T-helper 2 cell treated with Interferon-gamma antibody and Interleukin-4, amounts not matched to agents 5 μg/mL and 100 μg/mL, for 36 hours (primary cell): Measurements from ENCODE around the gene SMC4.

Experiments used
- DNase-seq: peaks from one replicate; pipeline ENCODE4 v3.0.0; 2021; ENCODE audit warnings: low spot score
- H3K27ac Mint-ChIP-seq: one replicate; pipeline ENCODE4 v1.8.0; 2021; ENCODE audit warnings: mild to moderate bottlenecking, mixed read lengths
- H3K27me3 Mint-ChIP-seq: one replicate; pipeline ENCODE4 v1.8.0; 2021; ENCODE audit warnings: low read depth, mixed read lengths
- H3K36me3 Mint-ChIP-seq: one replicate; pipeline ENCODE4 v1.8.0; 2021; ENCODE audit warnings: low read depth, mixed read lengths
- H3K4me1 Mint-ChIP-seq: one replicate; pipeline ENCODE4 v1.8.0; 2021; ENCODE audit warnings: low read depth, mixed read lengths
- H3K4me3 Mint-ChIP-seq: one replicate; pipeline ENCODE4 v1.8.0; 2022; ENCODE audit warnings: mild to moderate bottlenecking, moderate library complexity, mixed read lengths
- H3K9me3 Mint-ChIP-seq: one replicate; pipeline ENCODE4 v1.8.0; 2021; ENCODE audit warnings: mixed read lengths

The SMC4 gene

DNA sequence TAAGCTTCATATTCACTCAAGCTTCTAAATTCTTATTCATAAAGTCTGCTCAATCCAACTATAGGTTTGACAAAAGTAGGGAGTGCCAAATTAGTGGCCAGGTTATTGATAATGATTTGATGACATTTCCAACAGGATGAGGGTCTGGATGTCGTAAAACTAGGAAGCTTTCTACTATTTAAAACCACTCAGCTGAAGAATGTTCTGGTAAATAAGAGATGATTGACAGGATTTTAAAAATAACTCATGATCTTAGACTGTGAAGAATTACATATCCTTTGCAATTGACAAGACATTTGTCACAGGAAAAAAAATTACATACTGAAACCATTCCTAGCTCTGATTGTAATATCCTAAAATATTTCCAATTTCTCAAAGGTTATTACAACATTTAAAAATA is 65.5 kb downstream of the SMC4 start:
- Mint-ChIP-seq H3K36me3 (no peaks in the 10 kb centered on the region), H3K27me3 (peaks cover 46% of the 10 kb centered on the region), H3K4me3 (no peak overlapping the region), H3K4me1 (no peaks in the 10 kb centered on the region), H3K9me3 (peaks cover 7% of the 10 kb centered on the region), H3K27ac (no peak overlapping the region)
- no peak for DNase-seq

DNA sequence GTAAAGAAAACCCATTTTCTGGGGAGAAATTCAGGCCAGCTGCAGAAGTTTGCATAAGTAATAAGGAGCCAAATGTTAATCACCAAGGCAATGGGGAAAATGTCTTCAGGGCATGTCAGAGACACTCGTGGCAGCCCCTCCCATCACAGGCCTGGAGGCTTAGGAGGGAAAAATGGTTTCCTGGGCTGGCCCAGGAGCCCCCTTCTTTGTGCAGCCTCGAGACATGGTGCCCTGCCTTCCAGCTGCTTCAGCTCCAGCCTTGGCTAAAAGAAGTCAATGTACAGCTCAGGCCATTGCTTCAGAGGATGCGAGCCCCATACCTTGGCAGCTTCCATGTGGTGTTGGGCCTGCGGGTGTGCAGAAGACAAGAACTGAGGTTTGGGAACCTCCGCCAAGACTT is 70.7 kb downstream of the SMC4 start:
- no peak overlapping the region for H3K27ac Mint-ChIP-seq
- H3K4me3 Mint-ChIP-seq: no peak overlapping the region

DNA sequence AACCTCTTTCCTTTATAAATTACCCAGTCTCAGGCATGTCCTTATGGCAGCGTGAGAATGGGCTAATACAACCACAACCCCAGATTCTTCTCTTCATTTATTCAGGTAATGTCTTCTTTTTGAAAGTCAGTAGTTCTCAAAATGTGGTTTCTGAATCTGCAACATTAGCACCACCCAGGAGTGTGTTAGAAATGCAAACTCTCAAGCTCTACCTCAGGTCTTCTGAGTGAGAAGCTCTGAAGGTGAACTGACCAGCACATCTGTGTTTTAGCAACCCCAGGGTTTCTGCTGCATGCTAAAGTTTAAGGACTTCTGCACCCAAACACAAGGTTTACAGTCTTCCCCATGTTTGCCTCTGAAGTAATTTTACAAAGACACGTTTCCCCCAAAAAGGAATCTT is 72.4 kb downstream of the SMC4 start:
- Mint-ChIP-seq H3K36me3 (no peaks in the 10 kb centered on the region), H3K27ac (no peak overlapping the region)
- no peak for DNase-seq

More for the DNA sequence above, 70.7 kb downstream of the SMC4 start:
- DNase-seq: no peak
- no peaks in the 10 kb centered on the region for H3K4me1 Mint-ChIP-seq
- H3K9me3 Mint-ChIP-seq: peaks cover 8% of the 10 kb centered on the region
- peaks cover 20% of the 10 kb centered on the region for H3K27me3 Mint-ChIP-seq
- H3K36me3 Mint-ChIP-seq: no peaks in the 10 kb centered on the region

DNA sequence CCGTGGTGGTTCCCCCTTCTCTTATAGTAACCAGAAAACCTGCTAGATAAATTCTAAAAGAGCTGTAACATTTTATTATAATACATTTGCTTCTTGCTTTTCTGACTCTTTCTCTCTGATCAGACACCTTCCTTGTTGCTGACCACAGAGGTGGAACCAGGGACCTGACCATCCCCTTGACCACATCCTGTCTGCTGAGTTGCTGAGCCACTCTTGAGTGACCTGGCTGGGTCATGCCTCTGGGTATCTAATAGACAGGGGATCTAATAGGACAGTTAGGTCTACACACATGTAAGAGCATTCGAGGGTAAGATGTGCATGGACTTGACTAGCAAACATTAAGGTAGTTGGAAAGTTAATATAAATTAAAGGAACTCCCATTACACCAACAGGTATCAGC is 72.9 kb downstream of the SMC4 start:
- no peak for DNase-seq
- Mint-ChIP-seq H3K27ac (no peak overlapping the region), H3K9me3 (peaks cover 8% of the 10 kb centered on the region), H3K4me3 (no peak overlapping the region), H3K36me3 (no peaks in the 10 kb centered on the region), H3K27me3 (peaks cover 7% of the 10 kb centered on the region), H3K4me1 (no peaks in the 10 kb centered on the region)

More for the DNA sequence above, 72.4 kb downstream of the SMC4 start:
- peaks cover 8% of the 10 kb centered on the region for H3K9me3 Mint-ChIP-seq
- H3K4me1 Mint-ChIP-seq: no peaks in the 10 kb centered on the region
- H3K27me3 Mint-ChIP-seq: peaks cover 11% of the 10 kb centered on the region
- H3K4me3 Mint-ChIP-seq: no peak overlapping the region

DNA sequence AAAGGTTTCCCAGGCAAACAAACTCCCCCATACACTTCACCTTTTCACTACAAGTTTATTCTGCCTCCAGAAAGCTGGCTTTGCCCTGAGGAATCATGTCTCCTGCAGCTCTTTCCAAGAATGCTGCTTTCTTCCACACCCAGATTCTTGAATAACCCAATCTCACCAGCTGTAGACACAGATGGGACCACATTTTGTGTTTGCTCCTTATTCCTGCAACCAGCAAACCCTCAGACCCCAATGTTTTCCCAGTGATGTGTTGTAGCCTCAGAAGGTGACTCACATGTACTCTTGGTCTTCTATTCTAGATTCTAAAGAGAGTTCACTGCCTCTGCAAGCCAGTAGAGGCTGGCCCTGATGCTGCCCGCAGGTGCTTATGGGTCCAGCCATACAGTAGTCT is 73.8 kb downstream of the SMC4 start:
- DNase-seq: no peak
- H3K36me3 Mint-ChIP-seq: no peaks in the 10 kb centered on the region
- peaks cover 8% of the 10 kb centered on the region for H3K9me3 Mint-ChIP-seq
- no peaks in the 10 kb centered on the region for H3K4me1 Mint-ChIP-seq
- no peak overlapping the region for H3K27ac Mint-ChIP-seq
- peaks cover 7% of the 10 kb centered on the region for H3K27me3 Mint-ChIP-seq
- H3K4me3 Mint-ChIP-seq: no peak overlapping the region

DNA sequence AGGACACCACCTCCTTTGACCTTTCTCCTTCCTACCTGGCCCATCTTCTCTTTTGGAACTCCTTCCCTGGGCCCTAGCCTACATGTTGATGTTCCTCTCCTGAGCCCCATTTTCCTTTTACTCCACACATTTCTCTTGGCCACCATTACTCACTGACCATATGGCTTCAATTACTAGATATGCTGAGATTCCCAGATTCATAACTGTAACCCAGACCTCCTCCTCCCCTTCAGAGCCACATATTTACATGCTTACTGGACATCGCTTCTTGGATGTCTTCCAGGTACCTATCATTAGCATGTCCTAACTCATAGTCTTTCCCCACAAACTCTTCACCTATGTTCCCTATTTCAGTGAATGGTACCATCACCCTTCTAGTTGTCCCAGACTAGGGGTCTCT is 74.5 kb downstream of the SMC4 start:
- Mint-ChIP-seq H3K4me1 (no peaks in the 10 kb centered on the region), H3K4me3 (no peak overlapping the region)
- no peak for DNase-seq

DNA sequence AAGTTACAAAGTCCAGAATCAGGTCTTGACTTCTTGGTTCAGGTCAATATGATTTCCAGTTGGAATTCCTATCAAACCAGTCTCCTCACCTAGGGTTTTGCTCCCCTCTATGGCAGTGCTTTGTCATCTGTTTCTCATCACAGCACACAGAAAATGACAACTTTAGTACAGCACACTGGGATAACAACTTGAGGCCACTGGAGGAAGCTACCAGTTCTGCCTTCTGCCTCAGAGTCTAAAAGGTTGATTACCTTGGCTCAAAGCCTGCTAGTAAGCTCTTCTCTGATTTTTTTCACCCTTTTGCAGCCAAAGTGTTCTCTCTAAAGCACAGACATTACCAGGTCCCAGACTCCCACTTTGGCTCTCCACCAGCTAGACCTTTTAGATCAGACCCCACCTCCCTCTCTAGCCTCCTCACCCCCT is 75.0 kb downstream of the SMC4 start:
- H3K4me1 Mint-ChIP-seq: no peaks in the 10 kb centered on the region
- no peaks in the 10 kb centered on the region for H3K36me3 Mint-ChIP-seq
- H3K27me3 Mint-ChIP-seq: peaks cover 7% of the 10 kb centered on the region
- H3K27ac Mint-ChIP-seq: no peak overlapping the region
- DNase-seq: no peak
- H3K4me3 Mint-ChIP-seq: no peak overlapping the region
- peaks cover 6% of the 10 kb centered on the region for H3K9me3 Mint-ChIP-seq

More for the DNA sequence above, 74.5 kb downstream of the SMC4 start:
- Mint-ChIP-seq H3K27me3 (peaks cover 7% of the 10 kb centered on the region), H3K27ac (no peak overlapping the region), H3K36me3 (no peaks in the 10 kb centered on the region), H3K9me3 (peaks cover 8% of the 10 kb centered on the region)

DNA sequence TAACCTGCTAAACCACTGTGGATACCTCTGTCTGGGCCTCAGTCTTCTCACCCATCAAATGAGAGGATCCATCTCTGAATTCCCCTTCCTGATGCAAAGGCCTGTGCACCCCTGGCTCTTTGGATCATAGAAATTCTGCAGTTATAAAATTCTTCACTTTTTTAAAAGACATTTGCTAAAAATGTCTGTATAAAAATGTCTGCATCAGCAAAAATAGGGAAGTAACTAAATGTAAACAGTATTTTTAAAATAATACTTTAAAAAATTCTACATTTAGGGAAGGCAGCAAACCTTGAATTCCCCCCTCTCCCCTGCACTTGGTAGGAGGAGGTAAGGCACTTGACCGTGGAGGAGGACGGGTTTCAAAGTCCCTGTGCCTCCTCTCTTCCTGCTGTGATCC is 75.7 kb downstream of the SMC4 start:
- H3K4me1 Mint-ChIP-seq: no peaks in the 10 kb centered on the region
- no peaks in the 10 kb centered on the region for H3K36me3 Mint-ChIP-seq
- no peak overlapping the region for H3K27ac Mint-ChIP-seq
- peaks cover 3% of the 10 kb centered on the region for H3K27me3 Mint-ChIP-seq
- H3K9me3 Mint-ChIP-seq: no peaks in the 10 kb centered on the region
- no peak overlapping the region for H3K4me3 Mint-ChIP-seq
- DNase-seq: no peak

DNA sequence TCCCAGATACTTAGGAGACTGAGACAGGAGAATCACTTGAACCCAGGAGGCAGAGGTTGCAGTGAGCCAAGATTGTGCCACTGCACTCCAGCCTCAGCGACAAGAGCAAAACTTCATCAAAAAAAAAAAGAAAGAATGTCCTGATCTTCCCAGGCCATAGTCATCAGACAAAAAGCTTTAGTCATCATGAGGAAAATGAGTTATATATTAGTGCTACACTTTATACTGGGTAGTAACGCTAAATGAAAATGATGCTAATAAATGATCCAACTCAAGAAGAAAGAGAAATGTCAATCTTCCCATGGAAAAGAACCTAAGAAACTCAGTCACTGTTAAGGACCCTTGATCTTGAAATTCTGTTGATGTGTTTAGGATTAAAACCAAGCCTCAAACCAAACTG is 76.4 kb downstream of the SMC4 start:
- peaks cover 3% of the 10 kb centered on the region for H3K27me3 Mint-ChIP-seq
- no peak overlapping the region for H3K4me3 Mint-ChIP-seq

DNA sequence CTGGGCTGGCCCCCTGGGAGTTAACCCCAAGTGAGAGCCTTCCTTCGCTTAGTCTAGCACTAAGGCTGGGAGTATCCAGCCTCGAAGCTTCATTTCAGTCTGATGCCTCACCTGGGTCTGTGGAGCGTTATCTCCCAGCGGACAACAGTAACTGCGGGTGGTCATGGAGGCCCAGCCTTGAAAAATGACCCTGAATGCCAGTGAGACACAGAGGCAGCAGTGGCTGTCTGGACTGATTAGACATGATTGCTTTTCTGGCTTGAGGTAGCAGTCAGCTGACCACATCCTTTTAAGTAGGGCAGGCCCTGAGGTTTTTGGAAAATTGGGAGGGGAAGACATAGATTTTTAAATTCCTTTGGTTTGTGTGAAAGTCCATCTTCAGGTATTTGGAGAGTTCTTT is 78.3 kb downstream of the SMC4 start:
- Mint-ChIP-seq H3K4me3 (no peak overlapping the region), H3K4me1 (no peaks in the 10 kb centered on the region), H3K36me3 (no peaks in the 10 kb centered on the region), H3K27me3 (peaks cover 3% of the 10 kb centered on the region), H3K27ac (no peak overlapping the region), H3K9me3 (no peaks in the 10 kb centered on the region)
- no peak for DNase-seq

More for the DNA sequence above, 76.4 kb downstream of the SMC4 start:
- Mint-ChIP-seq H3K4me1 (no peaks in the 10 kb centered on the region), H3K9me3 (no peaks in the 10 kb centered on the region), H3K36me3 (no peaks in the 10 kb centered on the region), H3K27ac (no peak overlapping the region)
- no peak for DNase-seq

DNA sequence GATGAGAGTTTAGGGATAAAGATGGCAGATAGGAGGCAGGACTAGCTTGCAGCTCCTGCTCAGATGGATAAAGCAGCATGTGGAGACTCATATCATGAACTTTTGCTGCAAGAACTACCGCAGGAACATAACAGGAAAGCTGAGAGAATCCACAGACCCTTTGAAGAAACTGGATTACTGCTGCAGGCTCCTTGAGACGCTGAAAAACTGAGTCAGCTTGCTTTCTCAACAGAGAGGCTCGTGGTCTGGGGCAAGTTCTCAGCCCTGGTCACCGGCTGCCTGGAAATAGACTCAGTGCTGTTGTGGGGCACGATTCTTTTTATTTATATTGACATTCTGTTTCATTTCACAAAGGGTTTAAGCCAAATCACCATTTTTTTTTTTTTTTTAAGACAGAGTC is 78.9 kb downstream of the SMC4 start:
- no peak for DNase-seq
- no peaks in the 10 kb centered on the region for H3K4me1 Mint-ChIP-seq
- no peak overlapping the region for H3K27ac Mint-ChIP-seq
- no peaks in the 10 kb centered on the region for H3K9me3 Mint-ChIP-seq
- H3K27me3 Mint-ChIP-seq: peaks cover 3% of the 10 kb centered on the region
- no peak overlapping the region for H3K4me3 Mint-ChIP-seq
- H3K36me3 Mint-ChIP-seq: no peaks in the 10 kb centered on the region

DNA sequence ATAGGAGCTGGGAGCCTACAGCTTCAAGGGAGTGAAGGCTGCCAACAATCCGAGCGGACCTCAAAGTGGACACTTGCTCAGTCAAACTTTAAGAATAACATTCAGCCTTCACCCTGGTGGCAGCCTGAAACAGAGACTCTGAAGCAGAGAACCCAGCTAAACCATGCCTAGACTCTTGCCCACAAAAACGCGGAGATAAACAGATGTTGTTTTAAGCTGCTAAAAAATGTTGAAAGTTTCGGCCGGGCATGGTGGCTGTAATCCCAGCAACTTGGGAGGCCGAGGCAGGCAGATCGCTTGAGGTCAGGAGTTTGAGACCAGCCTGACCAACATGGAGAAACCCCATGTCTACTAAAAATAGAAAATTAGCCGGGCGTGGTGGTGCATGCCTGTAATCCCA is 79.9 kb downstream of the SMC4 start:
- H3K4me1 Mint-ChIP-seq: no peaks in the 10 kb centered on the region
- no peak for DNase-seq
- peaks cover 3% of the 10 kb centered on the region for H3K27me3 Mint-ChIP-seq
- H3K27ac Mint-ChIP-seq: no peak overlapping the region
- no peaks in the 10 kb centered on the region for H3K9me3 Mint-ChIP-seq
- no peaks in the 10 kb centered on the region for H3K36me3 Mint-ChIP-seq
- H3K4me3 Mint-ChIP-seq: no peak overlapping the region

DNA sequence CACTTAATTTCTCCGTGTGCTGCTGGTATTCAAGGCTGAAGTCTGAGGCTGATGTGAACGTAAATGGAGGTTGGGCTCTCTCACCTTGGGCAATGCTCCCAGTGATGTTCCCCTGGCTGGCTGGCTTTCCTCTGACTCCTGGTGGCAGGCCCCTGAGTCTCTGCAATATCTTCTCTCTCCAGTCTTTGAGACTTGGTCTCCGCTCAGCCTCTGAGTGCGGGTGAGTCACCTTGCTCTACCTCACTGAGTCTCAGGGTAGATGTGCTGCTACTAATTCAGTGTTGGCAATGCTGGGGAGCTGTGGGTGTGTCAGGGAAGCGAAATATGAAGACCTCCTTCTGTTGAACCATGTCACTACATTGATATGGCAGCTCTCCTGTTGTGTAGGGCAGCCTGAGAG is 81.5 kb downstream of the SMC4 start:
- Mint-ChIP-seq H3K27me3 (no peaks in the 10 kb centered on the region), H3K4me1 (peaks cover 6% of the 10 kb centered on the region), H3K36me3 (no peaks in the 10 kb centered on the region), H3K4me3 (no peak overlapping the region), H3K9me3 (no peaks in the 10 kb centered on the region), H3K27ac (no peak overlapping the region)
- no peak for DNase-seq

DNA sequence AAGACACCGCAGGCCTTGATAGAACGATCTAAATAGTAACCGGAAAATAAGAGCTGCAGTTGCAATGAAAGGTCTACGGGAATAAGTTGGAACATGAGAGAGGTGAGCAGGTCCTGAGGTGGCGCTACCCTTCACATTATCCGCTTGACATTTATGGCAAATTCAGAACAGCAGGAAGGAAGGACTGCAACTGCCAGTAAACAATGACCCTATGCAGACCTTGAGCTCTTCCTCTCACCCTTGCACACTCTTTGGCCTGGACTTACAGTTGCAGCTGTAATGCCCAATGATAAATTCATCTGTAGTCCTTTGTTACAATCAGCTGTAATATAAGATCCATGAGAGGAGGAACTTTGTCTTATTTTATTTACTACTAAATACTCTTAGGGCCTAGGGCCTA is 82.4 kb downstream of the SMC4 start:
- Mint-ChIP-seq H3K4me1 (peaks cover 8% of the 10 kb centered on the region), H3K36me3 (no peaks in the 10 kb centered on the region), H3K27ac (no peak overlapping the region), H3K4me3 (no peak overlapping the region), H3K9me3 (no peaks in the 10 kb centered on the region), H3K27me3 (no peaks in the 10 kb centered on the region)
- no peak for DNase-seq

DNA sequence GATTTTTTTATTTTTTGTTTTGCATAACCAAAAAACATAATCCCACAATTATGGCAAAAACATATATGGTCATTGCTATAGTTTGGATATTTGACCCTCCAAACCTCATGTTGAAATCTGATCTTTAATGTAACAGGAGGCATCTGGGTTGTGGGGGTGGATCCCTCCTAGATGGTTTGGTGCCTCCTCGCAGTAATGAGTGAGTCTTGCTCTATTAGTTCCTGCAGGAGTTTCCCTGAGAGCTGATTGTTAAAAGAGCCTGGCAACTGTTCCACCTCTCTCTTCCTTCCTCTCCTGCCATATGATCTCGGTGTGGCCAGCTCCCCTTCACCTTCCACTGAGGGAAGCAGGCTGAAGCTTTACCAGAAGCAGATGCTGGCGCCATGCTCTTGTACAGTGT is 83.3 kb downstream of the SMC4 start:
- no peak overlapping the region for H3K4me3 Mint-ChIP-seq
- H3K4me1 Mint-ChIP-seq: peaks cover 8% of the 10 kb centered on the region
- no peak overlapping the region for H3K27ac Mint-ChIP-seq
- no peak for DNase-seq
- H3K27me3 Mint-ChIP-seq: peaks cover 4% of the 10 kb centered on the region
- no peaks in the 10 kb centered on the region for H3K9me3 Mint-ChIP-seq
- H3K36me3 Mint-ChIP-seq: no peaks in the 10 kb centered on the region
